SK-MEL-5 (cell line): ENCODE results near the gene SLC40A1. TPM values are rescaled to one million over a fixed set of nuclear protein-coding genes. Genes with fewer than 3 reads are reported as not detected.
A peak's percentile ranks its signal among the peaks of the same experiment; 100 is the strongest.
"Not testable (repeated sequence)": the region's sequence is repeated elsewhere in the genome, so short reads cannot be mapped to it uniquely, and the experiment has no call there.

Experiments used
- DNase-seq: peaks from one replicate; pipeline ENCODE4 v3.0.0-alpha.2; 2016; ENCODE audit warnings: low read depth, low spot score
- in situ Hi-C: cut with HindIII; loops from 2 replicates; pipeline ENCODE4 v1.10.0; 2016; ENCODE audit warnings: low sequenced_read_pairs, high pct_unique_total_duplicates, low pct_unique_long_range_greater_than_20kb
- total RNA-seq: library from RNA; depleted of rRNA; stranded (reverse); fragments of >200 nt; shearing (Covaris generic); gene quantifications from 2 replicates; pipeline ENCODE4 v1.2.3, GENCODE V29; 2014

Gene SLC40A1
- total RNA-seq, 1 experiment from 2014 or later = 0.92 TPM

DNA sequence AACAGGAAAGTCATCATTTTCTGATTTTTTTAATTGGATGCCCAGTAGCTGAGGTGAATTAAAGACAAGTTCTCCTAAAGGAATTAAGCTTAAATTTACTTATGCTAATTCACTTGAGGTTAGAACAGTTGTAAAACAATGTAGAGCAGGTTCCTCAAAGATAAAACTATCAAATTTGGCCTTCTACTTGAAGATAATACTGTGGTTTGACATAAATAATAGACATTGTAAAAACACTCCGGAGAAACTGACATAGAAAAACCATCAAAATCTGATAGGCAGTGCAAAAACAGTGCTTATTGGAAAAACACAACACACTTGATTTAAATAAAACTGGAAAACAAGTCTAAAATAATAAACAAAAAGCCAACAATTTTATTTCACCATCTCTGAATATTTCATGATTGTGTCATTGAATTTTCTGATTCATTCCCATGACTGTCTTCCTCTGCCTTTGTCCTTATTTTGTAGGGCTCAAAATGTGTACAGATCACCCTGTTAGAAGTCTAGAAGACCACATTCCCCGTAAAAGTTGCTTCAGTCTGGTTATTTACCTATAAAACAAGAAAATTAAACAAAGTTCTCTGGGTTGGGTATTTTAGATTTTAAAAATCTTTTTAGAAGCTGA lies 28.3 kb upstream of the SLC40A1 start:
- DNase-seq = no peak
- in situ Hi-C loops = no loop called here

DNA sequence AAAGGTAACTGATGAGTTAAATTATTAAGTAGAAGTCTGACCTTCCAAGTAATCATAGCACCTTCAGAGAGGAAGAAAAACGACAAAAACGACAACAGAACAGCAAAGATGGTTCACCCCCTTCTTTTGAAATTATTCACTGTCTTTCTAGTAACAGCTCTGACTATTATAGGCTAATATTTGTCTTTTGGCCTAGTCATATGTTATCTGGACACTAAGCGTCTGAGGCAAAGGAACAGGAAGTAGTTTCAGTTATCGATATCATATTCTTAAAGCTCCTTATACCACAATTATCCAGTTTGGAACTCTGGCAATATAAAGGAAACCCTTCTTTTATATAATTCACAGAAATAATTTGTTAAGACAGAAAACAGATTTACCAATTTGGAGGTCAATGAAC lies 27.6 kb upstream of the SLC40A1 start:
- in situ Hi-C loops = no loop called here
- no peak for DNase-seq

DNA sequence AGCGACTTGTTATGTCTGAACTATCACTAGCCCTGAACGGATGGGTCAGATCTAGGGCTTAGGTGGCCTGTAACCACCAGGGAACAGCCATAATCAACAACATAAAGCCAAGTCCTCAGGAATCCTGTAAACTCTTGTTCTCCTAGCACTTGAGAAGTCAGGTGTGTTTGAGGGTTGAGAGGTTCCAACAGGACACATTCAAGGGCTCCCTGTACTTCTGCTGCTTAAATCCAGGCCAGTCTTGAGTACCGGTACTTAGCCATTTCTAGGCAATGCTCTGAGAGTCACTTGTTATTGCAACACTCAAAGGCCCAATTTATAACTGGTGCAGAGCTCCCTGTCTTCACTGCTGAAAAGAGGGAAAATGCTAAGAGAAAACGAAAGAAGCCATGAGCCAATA lies 21.6 kb upstream of the SLC40A1 start:
- no peak for DNase-seq
- in situ Hi-C loops = no loop called here

DNA sequence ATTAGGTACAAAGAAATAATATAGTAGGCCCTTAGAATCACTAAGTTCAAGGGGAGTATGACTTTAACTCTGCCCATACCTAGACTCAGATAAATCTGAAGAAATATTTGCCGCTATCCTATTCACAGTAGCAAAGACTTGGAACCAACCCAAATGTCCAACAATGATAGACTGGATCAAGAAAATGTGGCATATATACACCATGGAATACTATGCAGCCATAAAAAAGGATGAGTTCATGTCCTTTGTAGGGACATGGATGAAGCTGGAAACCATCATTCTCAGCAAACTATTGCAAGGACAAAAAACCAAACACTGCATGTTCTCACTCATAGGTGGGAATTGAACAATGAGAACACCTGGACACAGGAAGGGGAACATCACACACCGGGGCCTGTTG lies 21.1 kb upstream of the SLC40A1 start:
- DNase-seq, in situ Hi-C loops: not testable (repeated sequence)

DNA sequence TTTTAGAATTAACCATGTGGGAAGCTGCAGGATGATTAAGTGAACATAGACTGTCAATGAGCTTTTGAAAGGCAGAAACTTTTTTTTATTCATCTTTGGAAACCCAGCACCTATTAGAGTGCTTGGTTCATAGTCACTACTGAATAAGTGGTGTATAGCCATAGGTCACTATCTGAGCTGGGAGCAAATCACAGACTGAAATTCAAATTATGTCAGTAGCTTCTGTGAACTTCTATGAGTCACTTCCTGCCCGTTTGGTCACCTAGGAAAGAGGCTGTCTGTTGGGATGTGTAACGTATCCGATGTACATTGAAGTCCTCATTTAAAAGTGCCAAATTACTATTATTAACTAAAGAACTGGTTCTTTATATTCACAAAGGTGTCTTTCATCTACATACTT lies 20.5 kb upstream of the SLC40A1 start:
- peak; percentile 11 for DNase-seq
- in situ Hi-C loops = no loop called here

DNA sequence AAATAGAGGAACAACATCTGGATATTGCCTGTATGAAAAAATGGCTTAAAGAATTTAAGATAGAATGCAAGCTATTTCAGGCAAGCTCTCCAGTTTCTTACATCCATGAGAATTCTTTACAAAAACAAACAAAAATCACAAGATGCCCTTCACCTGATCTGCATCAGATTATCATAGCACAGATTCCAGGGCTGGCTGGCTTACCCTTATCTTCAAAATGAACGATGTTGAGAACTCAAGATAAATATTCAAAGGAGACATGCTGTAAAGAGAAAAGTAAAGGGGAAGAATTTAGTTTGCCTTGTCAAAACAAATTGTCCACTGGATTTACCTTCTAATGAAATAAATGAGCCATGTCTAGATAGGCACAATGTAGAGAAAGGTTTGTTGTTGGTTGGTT lies 18.7 kb upstream of the SLC40A1 start:
- DNase-seq = no peak
- in situ Hi-C loops = no loop called here

DNA sequence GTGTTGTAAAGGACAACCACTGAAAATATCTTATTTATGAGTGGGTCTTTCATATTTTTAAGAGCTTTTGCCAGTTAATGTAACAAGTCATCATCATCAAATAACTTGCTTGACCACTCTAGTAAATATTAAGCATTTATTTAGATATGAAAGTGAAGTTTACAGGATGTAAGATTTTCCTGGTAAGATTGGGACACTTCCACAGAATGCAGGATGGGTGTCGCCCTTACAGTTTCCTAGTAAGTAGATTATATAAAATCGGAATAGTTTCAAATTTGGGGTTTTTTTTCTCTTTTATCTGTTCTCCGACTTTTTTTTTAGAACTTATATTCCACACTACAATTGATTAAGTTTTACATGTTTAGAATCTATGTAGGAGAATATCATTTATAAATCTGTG lies 14.8 kb upstream of the SLC40A1 start:
- in situ Hi-C loops = no loop called here
- no peak for DNase-seq

DNA sequence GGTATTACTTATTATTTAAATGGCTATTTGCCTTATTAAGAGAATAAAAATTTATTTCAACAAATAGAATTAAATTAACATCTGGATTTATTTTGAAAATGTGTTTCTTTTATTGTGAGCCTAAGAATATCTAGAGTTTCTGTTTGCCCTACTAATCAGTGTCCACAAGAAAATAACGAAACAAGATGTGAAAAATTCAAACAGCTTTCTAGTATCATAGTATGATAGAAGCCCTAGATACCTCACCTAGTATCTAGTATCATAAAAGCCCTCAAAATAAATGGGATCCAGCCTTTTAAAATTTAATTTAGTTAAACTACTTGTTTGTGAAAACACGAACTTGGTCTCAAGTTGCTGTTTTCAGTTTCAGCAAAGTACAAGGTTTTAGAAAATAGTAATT lies 13.7 kb upstream of the SLC40A1 start:
- no peak for DNase-seq
- in situ Hi-C loops = no loop called here

DNA sequence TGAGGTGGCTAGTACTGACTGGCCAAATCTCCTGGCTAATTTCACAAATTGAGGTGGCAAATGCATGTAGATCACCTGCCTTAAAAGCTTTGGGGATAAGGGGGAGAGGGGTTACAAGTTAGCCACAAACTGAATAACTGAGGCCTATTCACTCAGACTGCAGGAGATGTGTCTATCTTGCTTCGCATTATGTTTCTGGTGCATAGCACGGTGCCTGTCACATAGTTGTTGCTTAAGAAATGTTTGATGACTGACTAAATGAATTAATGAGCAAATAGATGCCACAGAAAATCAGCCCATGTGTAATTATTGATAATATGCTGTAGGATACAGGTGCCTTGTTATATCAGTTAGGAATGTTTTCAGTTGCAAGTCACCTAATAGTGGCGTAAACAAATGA lies 12.5 kb upstream of the SLC40A1 start:
- no peak for DNase-seq
- in situ Hi-C loops = no loop called here

DNA sequence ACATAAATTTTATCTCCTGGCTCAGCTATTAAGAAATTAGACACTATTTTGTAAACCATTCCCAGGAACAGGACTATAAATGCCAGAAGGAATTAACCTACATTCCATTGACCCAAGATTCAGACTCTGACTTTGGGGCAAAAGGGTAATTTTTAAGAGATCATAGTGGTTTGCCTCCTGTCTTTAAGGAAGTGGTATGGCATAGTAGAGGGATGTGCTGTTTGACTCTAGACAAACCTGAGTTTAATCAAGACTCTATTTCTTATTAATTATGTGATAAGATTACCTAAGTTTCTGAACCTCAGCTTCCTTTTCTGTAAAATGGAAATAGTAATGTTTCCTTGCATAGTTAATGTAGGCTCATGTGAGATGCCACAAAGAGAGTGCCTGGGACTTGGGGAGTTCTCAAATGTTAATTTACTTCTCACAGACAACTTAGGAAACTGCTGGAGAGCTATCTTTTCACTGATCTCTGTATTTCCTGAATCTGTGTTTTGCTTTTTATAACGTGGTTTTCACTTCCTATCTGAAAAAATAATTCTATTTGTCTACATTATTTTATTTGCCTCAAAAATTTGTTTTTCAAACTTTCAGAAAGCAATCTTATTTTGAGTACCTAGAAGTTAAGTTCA lies 11.9 kb upstream of the SLC40A1 start:
- DNase-seq = no peak
- in situ Hi-C loops = no loop called here

DNA sequence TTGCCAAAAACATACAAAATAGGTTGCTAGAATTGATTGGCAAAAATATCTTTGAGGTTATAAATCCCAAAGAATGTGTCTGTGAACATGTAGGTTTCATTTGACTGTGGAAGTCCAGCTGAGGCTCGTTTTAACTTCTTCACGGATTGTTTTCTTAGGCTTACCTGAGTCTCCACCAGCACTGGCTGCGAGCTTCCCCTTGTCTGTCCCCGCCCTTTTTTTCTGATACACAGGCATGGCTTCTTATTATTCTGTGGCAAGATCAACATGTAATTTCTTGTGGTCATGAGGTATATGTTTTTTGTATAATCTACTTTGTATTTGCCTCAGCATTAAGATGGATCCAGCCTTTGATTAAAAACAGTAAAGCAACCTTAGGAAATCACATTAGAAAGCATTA lies 7.2 kb upstream of the SLC40A1 start:
- in situ Hi-C loops = no loop called here
- no peak for DNase-seq

DNA sequence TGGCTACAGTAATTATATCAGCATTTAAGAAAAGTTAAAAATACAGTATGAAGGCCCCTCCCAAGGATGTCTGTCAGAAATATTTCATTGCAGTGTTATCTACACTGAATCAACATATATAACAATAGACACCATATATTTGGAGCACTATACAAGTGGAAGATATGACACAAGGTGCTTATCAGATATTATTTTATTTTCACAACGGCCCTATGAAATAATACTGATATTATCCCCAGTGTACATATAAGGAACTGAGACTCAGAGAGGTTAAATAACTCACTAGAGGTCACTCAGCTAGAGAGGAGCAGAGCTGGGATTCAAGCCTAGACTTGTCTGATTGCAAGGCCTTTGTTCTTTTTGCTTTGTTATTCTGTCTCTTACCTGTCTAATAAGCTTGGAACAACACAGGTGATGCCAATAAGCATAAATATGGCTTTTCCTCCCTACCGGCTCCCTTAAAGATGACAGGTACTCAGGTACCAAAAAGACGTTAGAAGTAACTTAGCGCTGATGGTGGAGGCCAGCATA lies 4.7 kb upstream of the SLC40A1 start:
- in situ Hi-C loops = no loop called here
- no peak for DNase-seq

DNA sequence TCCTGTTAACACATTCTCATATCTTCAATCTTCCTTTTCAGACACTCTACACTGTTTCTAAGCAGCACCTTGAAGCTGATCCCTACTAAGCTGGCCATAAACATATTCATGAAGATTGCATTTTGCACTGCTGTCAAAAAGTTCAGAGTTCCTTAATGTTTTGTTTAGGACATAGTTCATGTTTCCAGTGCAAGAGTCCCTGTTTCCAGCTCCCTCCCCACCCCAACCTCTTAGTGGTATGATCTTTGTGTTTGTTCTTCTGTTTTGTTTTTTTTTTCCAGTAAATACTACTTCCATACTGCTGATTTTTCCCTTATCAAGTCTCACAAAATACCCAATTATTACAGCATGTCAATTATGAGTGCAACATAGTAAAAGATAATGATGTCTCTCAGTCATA lies 4.1 kb upstream of the SLC40A1 start:
- in situ Hi-C loops = no loop called here
- no peak for DNase-seq

DNA sequence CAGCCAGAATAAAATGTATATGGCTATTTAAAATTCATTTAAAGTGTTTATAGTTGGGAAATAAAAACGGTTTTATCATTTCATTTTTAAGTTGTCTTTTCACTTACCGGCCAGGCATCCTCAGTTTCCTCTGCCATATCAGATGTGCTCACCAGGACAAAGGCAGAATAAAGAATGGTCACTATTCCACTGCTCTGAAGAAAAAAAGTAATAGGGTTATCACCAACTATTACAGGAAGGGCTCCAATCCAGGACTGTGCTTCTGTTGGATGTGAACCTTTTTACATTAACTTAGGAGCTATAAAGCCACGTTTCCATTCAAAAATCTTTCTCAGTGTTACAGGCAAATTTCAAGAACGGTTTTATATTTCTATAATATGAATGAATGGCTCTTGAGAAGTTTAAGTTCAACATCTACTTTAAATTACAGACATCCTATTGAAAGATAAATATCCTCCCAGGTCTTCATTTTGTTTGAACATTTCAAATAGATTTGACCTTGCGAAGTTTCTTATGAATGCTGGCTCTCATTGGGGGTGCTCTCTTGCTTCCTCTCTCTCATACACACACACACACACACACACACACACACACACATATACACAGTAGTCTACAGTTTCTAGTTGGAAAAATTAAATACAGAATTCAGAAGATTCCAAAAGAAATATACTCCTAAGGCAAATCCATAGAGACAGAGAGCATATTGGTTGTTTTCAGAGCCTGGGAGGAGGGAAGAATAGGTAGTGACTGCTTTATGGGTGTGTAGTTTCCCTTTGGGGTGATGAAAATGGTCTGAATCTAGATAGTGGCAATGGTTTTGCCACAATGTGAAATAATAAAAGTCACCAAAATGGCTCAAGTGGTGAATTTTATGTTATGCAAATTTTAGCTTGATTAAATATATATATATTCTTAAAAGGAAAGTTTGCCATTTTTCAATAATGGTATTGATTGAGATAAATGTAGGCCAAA lies 2.9 kb upstream of the SLC40A1 start:
- no peak for DNase-seq
- in situ Hi-C loops = no loop called here

DNA sequence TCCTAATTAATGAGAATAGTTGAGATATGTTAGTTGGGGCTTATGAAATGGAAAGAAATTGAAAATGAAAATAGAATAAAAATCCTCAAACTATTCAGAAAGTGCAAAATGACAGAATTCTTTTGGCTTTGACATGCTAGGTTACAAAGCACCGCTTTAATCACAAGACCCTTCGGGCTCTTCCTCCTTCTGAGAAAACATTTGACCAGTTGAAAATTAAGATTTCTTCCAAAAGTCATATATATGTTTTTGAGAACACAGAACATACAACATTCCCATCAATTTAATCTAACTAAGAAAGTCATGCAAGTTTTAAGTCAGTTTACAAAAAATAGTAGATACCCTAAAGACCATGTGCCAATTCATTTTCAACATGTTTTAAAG lies 2.2 kb upstream of the SLC40A1 start:
- in situ Hi-C loops = no loop called here

DNA sequence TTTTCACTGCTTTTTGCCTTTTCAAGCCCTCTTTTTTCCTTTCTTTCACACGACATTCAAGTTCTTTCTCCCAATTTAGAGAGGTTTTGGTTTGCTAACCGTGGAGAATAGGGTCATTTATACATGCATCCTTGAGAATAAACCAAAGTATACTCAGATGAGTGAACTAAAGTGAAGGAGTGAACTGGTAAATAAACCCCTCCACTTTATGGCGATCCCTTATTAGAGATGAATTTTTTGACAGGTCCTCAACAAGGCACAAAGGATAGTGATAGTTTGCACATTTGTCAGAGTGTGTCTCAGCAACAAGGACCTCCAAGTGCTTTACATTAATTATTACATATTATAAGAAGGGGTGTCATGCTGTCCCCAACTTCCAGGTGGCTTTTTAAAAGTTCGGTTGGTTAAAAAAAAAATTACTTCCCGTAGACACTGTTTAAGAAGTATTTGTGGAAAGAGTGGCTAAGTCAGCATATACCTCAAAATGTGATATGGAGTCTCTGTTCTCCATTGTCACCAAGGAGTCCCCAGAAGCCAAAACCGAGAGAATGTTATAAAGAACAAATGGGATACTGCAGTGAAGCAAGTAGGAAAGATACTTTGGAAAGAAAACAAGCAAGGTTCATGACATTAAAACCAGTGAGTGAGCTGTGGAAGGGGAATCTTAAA lies 1.7 kb upstream of the SLC40A1 start:
- in situ Hi-C loops = no loop called here
- no peak for DNase-seq

More for the DNA sequence above, 2.2 kb upstream of the SLC40A1 start:
- no peak for DNase-seq

DNA sequence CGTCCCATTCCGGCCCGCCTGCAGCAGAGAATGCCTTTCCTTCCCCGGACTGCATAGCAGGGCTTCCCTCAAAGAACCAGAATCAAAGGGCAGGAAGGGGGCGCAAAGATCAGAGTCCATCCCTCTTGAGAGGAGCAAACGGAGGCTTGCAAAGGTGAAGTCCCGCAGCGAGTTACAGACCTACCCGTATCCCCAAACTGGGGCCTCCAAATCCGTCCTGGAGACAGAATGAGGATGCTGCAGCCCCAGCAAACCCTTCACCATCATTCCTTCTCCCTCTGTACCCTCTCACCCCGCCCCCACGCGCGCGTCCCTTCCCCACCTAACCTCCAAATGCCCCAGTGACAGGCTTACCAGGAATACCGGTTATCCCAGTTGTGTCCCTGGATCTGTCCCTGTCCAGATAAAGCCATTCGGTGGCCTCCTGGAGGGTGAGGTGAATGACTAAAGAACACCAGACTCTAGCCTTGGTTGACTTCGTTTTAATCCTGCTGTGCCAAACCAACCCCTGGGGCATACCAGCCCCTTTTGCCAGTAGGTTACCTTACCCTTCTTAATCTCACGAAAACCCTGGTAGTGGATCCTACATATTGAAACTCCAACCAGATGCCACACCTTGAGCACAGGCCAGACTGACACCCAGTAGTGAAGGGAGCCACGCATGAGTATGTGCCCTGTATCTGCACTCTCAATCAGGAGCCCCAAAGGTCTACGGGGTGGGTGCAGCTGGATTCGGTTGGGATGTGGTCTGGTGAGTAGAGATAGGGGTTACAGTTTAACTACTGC lies 961 bp upstream of the SLC40A1 start:
- in situ Hi-C loops = no loop called here
- DNase-seq = no peak
